Gastrocnemius medialis (tissue), 4 donors: ENCODE results near the gene CLN3. TPM values are rescaled to one million over a fixed set of nuclear protein-coding genes. Genes with fewer than 3 reads are reported as not detected.

Experiments
- ATAC-seq, 2 donors: fragments of 150-250 bp; one replicate each; pipeline ENCODE4 v1.9.1; 2016
- DNase-seq, 2 donors: peaks; one replicate each; pipeline ENCODE4 v3.0.0-alpha.2; 2019
- H3K27ac ChIP-seq, 4 donors: fragments of 200-600 bp; sonication (generic); 1 replicate in 1 of 4; 2 replicates in 3 of 4; pipeline ENCODE4 v1.5.1; 2016 to 2018; ENCODE audit warnings: mild to moderate bottlenecking in 2 of 4, moderate library complexity in 1 of 4
- H3K27me3 ChIP-seq, 3 donors: fragments of 200-600 bp; sonication (generic) in 2 of 3; 1 replicate in 1 of 3; 2 replicates in 2 of 3; pipeline versions ENCODE4 v1.5.1 to v1.6.0; 2016 to 2019; ENCODE audit warnings: mild to moderate bottlenecking in 1 of 3, moderate library complexity in 1 of 3
- H3K36me3 ChIP-seq, 2 donors: fragments of 200-600 bp; sonication (generic) in 1 of 2; one replicate each; pipeline ENCODE4 v1.5.1; 2017 to 2018
- H3K4me1 ChIP-seq, 2 donors: fragments of 200-600 bp; sonication (generic) in 1 of 2; one replicate each; pipeline ENCODE4 v1.5.1; 2016 to 2017; ENCODE audit warnings: mild to moderate bottlenecking in 2 of 2
- H3K4me3 ChIP-seq, 4 donors: fragments of 200-600 bp; sonication (generic) in 3 of 4; 1 replicate in 1 of 4; 2 replicates in 3 of 4; pipeline ENCODE4 v1.5.1; 2016 to 2019; ENCODE audit warnings: mild to moderate bottlenecking in 2 of 4
- H3K9me3 ChIP-seq, 3 donors: fragments of 200-600 bp; sonication (generic) in 2 of 3; 1 replicate in 1 of 3; 2 replicates in 2 of 3; pipeline ENCODE4 v1.5.1; 2016 to 2019
- POLR2A ChIP-seq, 2 donors: fragments of 450-650 bp; IDR thresholded peaks; one replicate each; pipeline ENCODE4 v1.6.1; 2017; ENCODE audit warnings: antibody characterized with exemption in 2 of 2, mild to moderate bottlenecking in 2 of 2, moderate library complexity in 2 of 2
- in situ Hi-C, 4 donors: fragments of 200-750 bp; cut with MboI; loops; one replicate each; pipeline versions ENCODE4 v1.15.0 to v1.8.0; 2017; ENCODE audit warnings: low sequenced_read_pairs in 4 of 4
- intact Hi-C: fragments of 100-400 bp; cut with DNase I; formaldehyde crosslinking; loops from one replicate; pipeline ENCODE4 v1.15.1; 2023; ENCODE audit warnings: low total_unique reads
- total RNA-seq, 4 donors: library from RNA; depleted of rRNA; stranded (reverse); fragments of >200 nt; gene quantifications; one replicate each; pipeline versions ENCODE4 v1.1.0 to v1.2.3, GENCODE V29; 2016
- TF ChIP-seq, protein P1 (sequence below), 5 experiments: fragments of 450-650 bp in 3 of 5; fragments of 200-600 bp in 2 of 5; sonication (generic) in 2 of 5; IDR thresholded peaks in 4 of 5; conservative IDR thresholded peaks in 1 of 5; 1 replicate in 4 of 5; 2 replicates in 1 of 5; pipeline ENCODE4 v1.5.1; 2016 to 2019; ENCODE audit warnings: antibody characterized with exemption in 5 of 5, mild to moderate bottlenecking in 3 of 5, moderate library complexity in 3 of 5

CLN3 gene
- total RNA-seq, 4 donors from 2014 or later: 11.0 to 20.6 (median 18.8) TPM

DNA sequence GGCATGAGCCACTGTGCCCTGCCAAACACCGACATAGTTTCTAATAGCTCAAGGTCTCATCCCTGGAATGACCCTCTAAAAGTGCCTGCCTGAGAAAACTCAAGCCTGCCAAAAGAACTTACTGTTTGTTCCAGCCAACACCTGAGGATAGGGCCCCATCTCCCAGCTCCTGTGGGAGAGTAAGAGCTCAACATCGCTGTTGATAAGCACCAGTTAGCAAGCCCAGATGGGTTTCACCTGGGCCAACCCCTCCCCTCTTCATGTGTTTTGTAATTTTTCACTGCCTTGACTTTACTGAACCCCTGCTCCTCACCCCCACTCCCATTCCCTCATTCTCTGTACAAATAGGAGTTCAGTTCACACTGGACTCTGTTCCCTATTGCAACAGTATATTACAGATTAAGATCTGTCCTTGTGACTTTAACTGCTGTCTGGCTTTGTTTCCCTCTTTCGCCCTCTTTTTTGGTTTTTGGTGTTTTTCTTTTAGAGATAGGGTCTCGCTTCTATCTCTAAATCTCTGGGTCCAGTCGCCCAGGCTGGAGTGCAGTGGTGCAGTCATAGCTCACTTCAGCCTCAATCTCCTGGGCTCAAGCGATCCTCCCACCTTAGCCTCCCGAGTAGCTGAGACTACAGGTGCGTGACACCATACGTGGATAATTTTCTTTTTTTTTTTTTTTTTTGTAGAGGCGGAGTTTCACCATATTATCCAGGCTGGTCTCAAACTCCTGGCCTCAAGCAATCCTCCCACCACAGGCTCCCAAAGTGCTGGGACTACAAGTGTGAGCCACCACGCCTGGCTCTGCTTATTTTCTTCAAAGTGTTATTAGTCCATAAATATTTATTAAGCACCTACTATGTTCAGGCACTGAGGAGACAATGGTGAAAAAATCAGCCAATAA, 34.6 kb upstream of the CLN3 start:
- Histone ChIP-seq H3K27ac (no peak overlapping the region), H3K36me3 (no peaks in the 10 kb centered on the region), H3K9me3 (no peaks in the 10 kb centered on the region), H3K27me3 (no peaks in the 10 kb centered on the region), H3K4me1 (peaks cover 0 to 4% of the 10 kb centered on the region in 2 donors), H3K4me3 (no peak overlapping the region)
- in situ Hi-C loops: loop anchor here in 1 of 4 donors (25.0 kb wide), 1 partner anchor 311 kb away; the partner anchor contains the start of gene TUFM
- ATAC-seq (no peak), DNase-seq (no peak)
- no peak for TF ChIP-seq POLR2A (IDR thresholded peaks at IDR 0.05)
- TF ChIP-seq, protein P1, sequence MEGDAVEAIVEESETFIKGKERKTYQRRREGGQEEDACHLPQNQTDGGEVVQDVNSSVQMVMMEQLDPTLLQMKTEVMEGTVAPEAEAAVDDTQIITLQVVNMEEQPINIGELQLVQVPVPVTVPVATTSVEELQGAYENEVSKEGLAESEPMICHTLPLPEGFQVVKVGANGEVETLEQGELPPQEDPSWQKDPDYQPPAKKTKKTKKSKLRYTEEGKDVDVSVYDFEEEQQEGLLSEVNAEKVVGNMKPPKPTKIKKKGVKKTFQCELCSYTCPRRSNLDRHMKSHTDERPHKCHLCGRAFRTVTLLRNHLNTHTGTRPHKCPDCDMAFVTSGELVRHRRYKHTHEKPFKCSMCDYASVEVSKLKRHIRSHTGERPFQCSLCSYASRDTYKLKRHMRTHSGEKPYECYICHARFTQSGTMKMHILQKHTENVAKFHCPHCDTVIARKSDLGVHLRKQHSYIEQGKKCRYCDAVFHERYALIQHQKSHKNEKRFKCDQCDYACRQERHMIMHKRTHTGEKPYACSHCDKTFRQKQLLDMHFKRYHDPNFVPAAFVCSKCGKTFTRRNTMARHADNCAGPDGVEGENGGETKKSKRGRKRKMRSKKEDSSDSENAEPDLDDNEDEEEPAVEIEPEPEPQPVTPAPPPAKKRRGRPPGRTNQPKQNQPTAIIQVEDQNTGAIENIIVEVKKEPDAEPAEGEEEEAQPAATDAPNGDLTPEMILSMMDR (IDR thresholded peaks at IDR 0.05 in 4 of 5, conservative IDR thresholded peaks at IDR 0.05 in 1 of 5): no peak
- intact Hi-C loops: no loop called here

DNA sequence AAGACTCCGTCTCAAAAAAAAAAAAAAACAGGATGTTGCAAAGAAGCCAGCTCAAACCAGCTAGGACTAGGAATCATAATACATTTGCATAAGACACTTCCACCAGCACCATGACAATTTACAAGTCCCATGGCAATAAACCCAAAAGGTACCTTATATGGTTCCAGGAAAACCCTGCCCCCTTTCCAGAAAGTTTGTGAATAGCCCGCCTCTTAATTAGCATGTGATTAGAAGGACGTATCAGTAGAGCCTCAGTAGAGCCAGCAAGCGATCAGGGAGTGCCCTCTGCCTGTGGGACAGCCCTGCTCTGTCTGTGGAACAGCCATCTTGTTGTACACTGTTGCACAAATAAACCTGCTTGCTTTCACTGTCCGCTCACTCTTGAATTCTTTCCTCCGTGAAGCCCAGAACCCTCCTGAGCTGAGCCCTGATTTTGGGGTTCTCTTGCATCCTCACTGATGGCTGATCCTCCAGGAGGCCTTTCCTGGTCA, 32.9 kb upstream of the CLN3 start:
- DNase-seq (no peak), ATAC-seq (peak; percentile 19 to 31)
- no peaks in the 10 kb centered on the region for H3K27me3 ChIP-seq
- H3K36me3 ChIP-seq: no peaks in the 10 kb centered on the region
- TF ChIP-seq, protein P1 (IDR thresholded peaks at IDR 0.05 in 4 of 5, conservative IDR thresholded peaks at IDR 0.05 in 1 of 5): no peak
- TF ChIP-seq POLR2A (IDR thresholded peaks at IDR 0.05): no peak
- peaks cover 0 to 4% of the 10 kb centered on the region in 2 donors for H3K4me1 ChIP-seq
- H3K4me3 ChIP-seq: no peak overlapping the region
- H3K27ac ChIP-seq: no peak overlapping the region
- in situ Hi-C loops (loop anchor here in 1 of 4 donors (25.0 kb wide), 1 partner anchor 313 kb away; the partner anchor contains the start of gene TUFM), intact Hi-C loops (no loop called here)
- H3K9me3 ChIP-seq: no peaks in the 10 kb centered on the region

DNA sequence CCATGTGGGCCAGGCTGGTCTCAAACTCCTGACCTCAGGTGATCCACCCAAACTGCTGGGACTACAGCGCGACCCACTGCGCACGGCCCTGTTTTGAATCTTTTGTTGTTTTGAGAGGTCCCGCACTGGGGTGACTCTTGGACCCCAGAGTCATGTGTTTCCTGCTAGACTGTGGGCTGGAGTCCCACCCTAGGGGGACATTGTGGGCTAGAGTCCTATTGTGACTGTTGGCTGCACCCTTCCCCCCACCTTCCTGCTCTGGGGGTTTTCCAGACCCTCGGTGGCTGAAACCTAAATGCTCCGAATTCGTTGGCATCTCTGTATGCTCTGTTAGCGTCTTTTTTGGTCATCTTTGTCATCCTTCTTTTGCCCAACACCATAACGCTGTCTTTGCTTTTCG, 30.9 kb upstream of the CLN3 start:
- ATAC-seq (no peak), DNase-seq (no peak)
- H3K36me3 ChIP-seq: no peaks in the 10 kb centered on the region
- H3K27ac ChIP-seq: no peak overlapping the region
- no peaks in the 10 kb centered on the region for H3K9me3 ChIP-seq
- intact Hi-C loops (no loop called here), in situ Hi-C loops (no loop called here)
- H3K4me1 ChIP-seq: peaks cover 0 to 4% of the 10 kb centered on the region in 2 donors
- H3K27me3 ChIP-seq: no peaks in the 10 kb centered on the region
- no peak overlapping the region for H3K4me3 ChIP-seq
- TF ChIP-seq, protein P1 (IDR thresholded peaks at IDR 0.05 in 4 of 5, conservative IDR thresholded peaks at IDR 0.05 in 1 of 5): no peak
- no peak for TF ChIP-seq POLR2A (IDR thresholded peaks at IDR 0.05)

DNA sequence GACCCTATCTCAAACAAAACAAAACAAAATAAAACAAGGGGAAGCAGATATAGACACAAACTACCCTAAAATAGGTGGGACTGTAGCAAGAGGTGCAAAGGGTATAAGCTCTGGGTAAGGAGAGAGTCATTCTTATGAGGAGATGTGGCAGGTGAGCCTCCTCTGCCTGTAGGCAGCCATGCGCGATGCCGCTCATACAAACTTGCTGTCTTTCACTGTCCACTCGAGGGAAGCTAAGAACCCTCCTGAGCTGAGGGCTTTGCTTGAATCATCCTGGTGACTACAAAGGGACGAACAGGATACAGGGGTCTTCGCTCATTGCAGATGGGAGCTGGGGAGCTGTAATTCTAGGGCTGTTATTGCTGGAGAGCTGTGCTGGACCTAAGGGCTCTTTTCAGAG, 29.6 kb upstream of the CLN3 start:
- in situ Hi-C loops (no loop called here), intact Hi-C loops (no loop called here)
- no peaks in the 10 kb centered on the region for H3K9me3 ChIP-seq
- DNase-seq (no peak), ATAC-seq (no peak)
- no peaks in the 10 kb centered on the region for H3K27me3 ChIP-seq
- TF ChIP-seq POLR2A (IDR thresholded peaks at IDR 0.05): no peak
- TF ChIP-seq, protein P1 (IDR thresholded peaks at IDR 0.05 in 4 of 5, conservative IDR thresholded peaks at IDR 0.05 in 1 of 5): no peak
- peaks cover 0 to 4% of the 10 kb centered on the region in 2 donors for H3K4me1 ChIP-seq
- no peaks in the 10 kb centered on the region for H3K36me3 ChIP-seq
- H3K27ac ChIP-seq: no peak overlapping the region
- H3K4me3 ChIP-seq: no peak overlapping the region
